ENCODE measurements around the gene HASPIN.
"Not testable (repeated sequence)": the region's sequence is repeated elsewhere in the genome, so short reads cannot be mapped to it uniquely, and the experiment has no call there.

HASPIN gene

DNA sequence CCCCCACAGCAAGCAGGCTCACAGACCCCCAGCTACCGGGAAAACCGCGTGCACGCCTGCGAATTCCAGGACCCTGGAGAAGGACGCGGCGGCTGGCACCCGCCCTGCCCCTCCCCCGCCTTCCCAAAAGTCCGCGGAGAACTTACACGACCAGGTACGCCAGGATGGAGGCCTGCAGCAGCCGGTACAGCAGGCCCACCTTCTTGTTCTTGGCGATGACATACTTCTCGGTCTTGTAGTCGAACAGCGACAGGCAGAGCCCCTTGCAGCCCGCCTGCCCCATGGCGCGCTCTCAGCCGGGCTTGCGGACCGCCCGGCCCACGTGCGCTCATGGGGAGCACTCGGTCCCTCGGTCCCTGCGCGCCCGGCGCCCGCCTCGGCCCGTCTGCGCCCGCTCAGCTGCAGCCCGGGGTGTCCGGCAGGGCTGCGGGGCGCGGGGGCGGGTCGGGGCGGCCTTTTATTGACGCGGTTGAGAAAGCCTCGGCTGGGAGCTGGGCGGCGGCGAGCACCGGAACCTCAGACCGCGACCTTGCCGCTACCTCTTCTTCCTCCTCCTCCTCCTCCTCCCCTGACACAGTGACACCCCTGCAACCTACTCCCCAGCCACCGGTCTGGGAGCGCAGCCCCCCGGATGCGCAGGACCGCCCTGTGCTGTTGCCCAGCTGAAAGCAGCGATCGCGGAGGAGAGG, 27.8 kb upstream of the HASPIN start, which contains the start of gene P2RX5:
Gene P2RX5 (minus strand): TSS at position 433 of the 689 bp plus-strand sequence. CDS start 150 bp downstream, at position 283.
- H3K4me3 ChIP-seq (ENCODE audit: control insufficient read depth in 1 of 7, extremely low read depth in 1 of 7, insufficient read depth in 4 of 7, low read depth in 2 of 7, low read length in 6 of 7) = peak within 1 kb of the TSS; percentile 9 to 83 (median 65)
- peaks cover 0 to 24% (median 17%) of the 10 kb centered on the region in 4 experiments for H3K4me1 ChIP-seq (ENCODE audit: control extremely low read depth in 1 of 4, control insufficient read depth in 4 of 4, insufficient read depth in 4 of 4, low read length in 3 of 4)
- WGBS (ENCODE audit: insufficient coverage) = under 1% methylated on average over 24 of the region's 65 CpGs
- peaks cover 0 to 5% (median 0%) of the 10 kb centered on the region in 5 experiments for H3K9me3 ChIP-seq (ENCODE audit: control extremely low read depth in 1 of 5, control insufficient read depth in 4 of 5, insufficient read depth in 2 of 5, low read depth in 1 of 5, low read length in 4 of 5)
- H3K27ac ChIP-seq (ENCODE audit: insufficient read depth in 1 of 2, low read depth in 1 of 2, low read length in 2 of 2, poor library complexity in 1 of 2, severe bottlenecking in 2 of 2) = no peak within 1 kb of the TSS
- peaks cover 0 to under 1% (median 0%) of the 10 kb centered on the region in 4 experiments for H3K36me3 ChIP-seq (ENCODE audit: control insufficient read depth in 4 of 4, insufficient read depth in 4 of 4, low read length in 3 of 4)
- ChIA-PET POLR2A (no interaction called here), CTCF (interaction anchor here (0.9 to 1.1 kb wide), 2 partner anchors 39 to 131 kb away, joined by 3 to 4 read pairs; no protein-coding TSS in a partner anchor)
- peak in 2 of 3 donors; percentile 50 to 68 for DNase-seq
- H3K27me3 ChIP-seq (replicated peaks in 2 of 5; ENCODE audit: control insufficient read depth in 4 of 5, insufficient read depth in 5 of 5, low read length in 4 of 5) = peaks cover 0 to 23% (median 4%) of the 10 kb centered on the region in 5 experiments

DNA sequence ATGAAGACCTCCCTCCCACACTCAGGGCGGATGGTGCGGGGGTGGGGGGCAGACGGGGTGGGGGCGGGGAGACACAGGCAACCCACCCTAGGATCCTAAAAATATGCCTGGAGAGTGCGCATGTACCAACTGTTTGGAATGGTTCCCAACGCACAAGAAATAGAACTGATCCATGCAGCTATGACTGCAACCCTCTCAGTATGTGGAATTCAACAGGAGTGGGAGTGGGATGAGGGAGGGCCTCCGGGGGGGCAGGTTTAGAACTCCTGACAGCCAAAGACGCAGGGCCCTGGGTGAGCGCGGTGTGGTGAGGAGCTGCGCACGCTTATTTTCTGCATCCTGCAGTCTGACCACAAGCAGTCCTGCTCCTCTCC, 26.6 kb upstream of the HASPIN start:
- Histone ChIP-seq H3K27ac (ENCODE audit: insufficient read depth in 1 of 2, low read depth in 1 of 2, low read length in 2 of 2, poor library complexity in 1 of 2, severe bottlenecking in 2 of 2) (no peak overlapping the region), H3K36me3 (ENCODE audit: control insufficient read depth in 4 of 4, insufficient read depth in 4 of 4, low read length in 3 of 4) (peaks cover 0 to under 1% (median 0%) of the 10 kb centered on the region in 4 experiments), H3K4me1 (ENCODE audit: control extremely low read depth in 1 of 4, control insufficient read depth in 4 of 4, insufficient read depth in 4 of 4, low read length in 3 of 4) (peaks cover 0 to 24% (median 17%) of the 10 kb centered on the region in 4 experiments), H3K9me3 (ENCODE audit: control extremely low read depth in 1 of 5, control insufficient read depth in 4 of 5, insufficient read depth in 2 of 5, low read depth in 1 of 5, low read length in 4 of 5) (peaks cover 0 to 5% (median 0%) of the 10 kb centered on the region in 5 experiments), H3K4me3 (ENCODE audit: control insufficient read depth in 1 of 7, extremely low read depth in 1 of 7, insufficient read depth in 4 of 7, low read depth in 2 of 7, low read length in 6 of 7) (no peak overlapping the region), H3K27me3 (replicated peaks in 2 of 5; ENCODE audit: control insufficient read depth in 4 of 5, insufficient read depth in 5 of 5, low read length in 4 of 5) (peaks cover 0 to 23% (median 4%) of the 10 kb centered on the region in 5 experiments)
- DNase-seq = no peak
- CTCF ChIA-PET = no interaction called here
- WGBS (ENCODE audit: insufficient coverage) = 80% methylated on average over 8 of the region's 12 CpGs
- POLR2A ChIA-PET = no interaction called here

DNA sequence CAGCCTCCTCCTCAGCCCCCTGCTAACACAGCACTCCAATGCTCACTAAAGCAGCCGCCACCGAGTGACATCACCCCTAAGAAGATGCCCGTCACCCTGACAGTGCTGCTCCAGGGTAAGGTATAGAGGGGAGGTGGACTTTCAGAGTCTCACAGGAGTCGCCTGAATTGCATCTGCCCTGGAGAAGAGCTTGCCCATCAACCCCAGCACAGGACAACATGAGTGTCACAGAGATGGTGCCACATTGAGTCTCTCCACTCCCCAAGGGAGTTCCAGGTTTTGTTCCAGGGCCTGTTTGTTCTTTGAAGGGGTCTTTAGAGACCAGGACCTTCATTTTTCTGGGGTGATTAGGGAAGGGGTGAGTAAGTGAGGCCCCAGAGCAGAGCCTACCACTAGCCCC, 25.6 kb upstream of the HASPIN start:
- DNase-seq = no peak
- Histone ChIP-seq H3K4me1 (ENCODE audit: control extremely low read depth in 1 of 4, control insufficient read depth in 4 of 4, insufficient read depth in 4 of 4, low read length in 3 of 4) (peaks cover 0 to 24% (median 17%) of the 10 kb centered on the region in 4 experiments), H3K9me3 (ENCODE audit: control extremely low read depth in 1 of 5, control insufficient read depth in 4 of 5, insufficient read depth in 2 of 5, low read depth in 1 of 5, low read length in 4 of 5) (peaks cover 0 to 5% (median 0%) of the 10 kb centered on the region in 5 experiments), H3K27me3 (replicated peaks in 2 of 5; ENCODE audit: control insufficient read depth in 4 of 5, insufficient read depth in 5 of 5, low read length in 4 of 5) (peaks cover 0 to 23% (median 4%) of the 10 kb centered on the region in 5 experiments), H3K27ac (ENCODE audit: insufficient read depth in 1 of 2, low read depth in 1 of 2, low read length in 2 of 2, poor library complexity in 1 of 2, severe bottlenecking in 2 of 2) (no peak overlapping the region), H3K36me3 (ENCODE audit: control insufficient read depth in 4 of 4, insufficient read depth in 4 of 4, low read length in 3 of 4) (peaks cover 0 to 4% (median 0%) of the 10 kb centered on the region in 4 experiments), H3K4me3 (ENCODE audit: control insufficient read depth in 1 of 7, extremely low read depth in 1 of 7, insufficient read depth in 4 of 7, low read depth in 2 of 7, low read length in 6 of 7) (no peak overlapping the region)
- 100% methylated on average over 2 of the region's 4 CpGs for WGBS (ENCODE audit: insufficient coverage)
- CTCF ChIA-PET = interaction anchor here (1.3 kb wide), 1 partner anchor 15 kb away, joined by 3 read pairs; no protein-coding TSS in a partner anchor
- POLR2A ChIA-PET = no interaction called here

DNA sequence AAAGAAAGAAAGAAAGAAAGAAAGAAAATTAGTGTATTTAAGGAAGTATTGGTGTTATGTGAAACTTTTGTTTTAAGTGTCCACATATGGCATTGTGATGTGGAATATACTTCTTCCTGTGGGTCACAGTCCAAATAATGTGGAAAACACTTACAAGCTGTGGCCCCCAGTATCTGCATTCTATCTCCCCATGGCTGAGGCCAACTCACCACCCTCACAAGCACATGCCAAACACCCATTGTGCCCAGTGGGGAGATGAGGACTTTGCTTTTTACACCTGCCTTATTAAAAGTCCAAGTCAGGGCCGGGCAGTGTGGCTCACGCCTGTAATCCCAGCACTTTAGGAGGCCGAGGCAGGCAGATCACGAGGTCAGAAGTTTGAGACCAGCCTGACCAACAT, 23.8 kb upstream of the HASPIN start:
- POLR2A ChIA-PET = no interaction called here
- peaks cover 0 to 19% (median 2%) of the 10 kb centered on the region in 5 experiments for H3K27me3 ChIP-seq (replicated peaks in 2 of 5; ENCODE audit: control insufficient read depth in 4 of 5, insufficient read depth in 5 of 5, low read length in 4 of 5)
- DNase-seq = no peak
- H3K4me1 ChIP-seq (ENCODE audit: control extremely low read depth in 1 of 4, control insufficient read depth in 4 of 4, insufficient read depth in 4 of 4, low read length in 3 of 4) = peaks cover 0 to 22% (median 15%) of the 10 kb centered on the region in 4 experiments
- peaks cover 0 to 5% (median 0%) of the 10 kb centered on the region in 5 experiments for H3K9me3 ChIP-seq (ENCODE audit: control extremely low read depth in 1 of 5, control insufficient read depth in 4 of 5, insufficient read depth in 2 of 5, low read depth in 1 of 5, low read length in 4 of 5)
- no peak overlapping the region for H3K4me3 ChIP-seq (ENCODE audit: control insufficient read depth in 1 of 7, extremely low read depth in 1 of 7, insufficient read depth in 4 of 7, low read depth in 2 of 7, low read length in 6 of 7)
- 100% methylated on average over 4 of the region's 4 CpGs for WGBS (ENCODE audit: insufficient coverage)
- CTCF ChIA-PET = interaction anchor here (0.8 kb wide), 1 partner anchor 21 kb away, joined by 4 read pairs; no protein-coding TSS in a partner anchor
- peaks cover 0 to 4% (median 0%) of the 10 kb centered on the region in 4 experiments for H3K36me3 ChIP-seq (ENCODE audit: control insufficient read depth in 4 of 4, insufficient read depth in 4 of 4, low read length in 3 of 4)
- H3K27ac ChIP-seq (ENCODE audit: insufficient read depth in 1 of 2, low read depth in 1 of 2, low read length in 2 of 2, poor library complexity in 1 of 2, severe bottlenecking in 2 of 2) = no peak overlapping the region

DNA sequence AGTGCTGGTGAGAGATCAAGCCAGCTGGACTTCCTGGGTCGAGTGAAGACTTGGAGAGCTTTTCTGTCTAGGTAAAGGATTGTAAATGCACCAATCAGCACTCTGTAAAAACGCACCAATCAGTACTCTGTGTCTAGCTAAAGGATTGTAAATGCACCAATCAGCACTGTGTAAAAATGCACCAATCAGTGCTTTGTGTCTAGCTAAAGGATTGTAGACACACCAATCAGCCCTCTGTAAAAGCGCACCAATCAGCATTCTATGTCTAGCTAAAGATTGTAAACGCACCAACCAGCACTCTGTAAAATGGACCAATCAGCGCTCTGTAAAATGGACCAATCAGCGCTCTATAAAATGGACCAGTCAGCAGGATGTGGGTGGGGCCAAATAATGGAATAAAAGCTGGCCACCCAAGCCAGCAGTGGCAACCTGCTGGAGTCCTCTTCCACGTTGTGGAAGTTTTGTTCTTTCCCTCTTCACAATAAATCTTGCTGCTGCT, 21.6 kb upstream of the HASPIN start:
- H3K4me3 ChIP-seq (ENCODE audit: control insufficient read depth in 1 of 7, extremely low read depth in 1 of 7, insufficient read depth in 4 of 7, low read depth in 2 of 7, low read length in 6 of 7); H3K9me3 ChIP-seq (ENCODE audit: control extremely low read depth in 1 of 5, control insufficient read depth in 4 of 5, insufficient read depth in 2 of 5, low read depth in 1 of 5, low read length in 4 of 5); POLR2A ChIA-PET; H3K4me1 ChIP-seq (ENCODE audit: control extremely low read depth in 1 of 4, control insufficient read depth in 4 of 4, insufficient read depth in 4 of 4, low read length in 3 of 4); H3K36me3 ChIP-seq (ENCODE audit: control insufficient read depth in 4 of 4, insufficient read depth in 4 of 4, low read length in 3 of 4); H3K27me3 ChIP-seq (replicated peaks in 2 of 5; ENCODE audit: control insufficient read depth in 4 of 5, insufficient read depth in 5 of 5, low read length in 4 of 5); DNase-seq; H3K27ac ChIP-seq (ENCODE audit: insufficient read depth in 1 of 2, low read depth in 1 of 2, low read length in 2 of 2, poor library complexity in 1 of 2, severe bottlenecking in 2 of 2): not testable (repeated sequence)
- CTCF ChIA-PET = interaction anchor here (0.7 to 2.8 kb wide), 3 partner anchors 11 to 24 kb away, joined by 3 to 8 read pairs (median 5); no protein-coding TSS in a partner anchor
- WGBS (ENCODE audit: insufficient coverage) = 97% methylated on average over 7 of the region's 7 CpGs

DNA sequence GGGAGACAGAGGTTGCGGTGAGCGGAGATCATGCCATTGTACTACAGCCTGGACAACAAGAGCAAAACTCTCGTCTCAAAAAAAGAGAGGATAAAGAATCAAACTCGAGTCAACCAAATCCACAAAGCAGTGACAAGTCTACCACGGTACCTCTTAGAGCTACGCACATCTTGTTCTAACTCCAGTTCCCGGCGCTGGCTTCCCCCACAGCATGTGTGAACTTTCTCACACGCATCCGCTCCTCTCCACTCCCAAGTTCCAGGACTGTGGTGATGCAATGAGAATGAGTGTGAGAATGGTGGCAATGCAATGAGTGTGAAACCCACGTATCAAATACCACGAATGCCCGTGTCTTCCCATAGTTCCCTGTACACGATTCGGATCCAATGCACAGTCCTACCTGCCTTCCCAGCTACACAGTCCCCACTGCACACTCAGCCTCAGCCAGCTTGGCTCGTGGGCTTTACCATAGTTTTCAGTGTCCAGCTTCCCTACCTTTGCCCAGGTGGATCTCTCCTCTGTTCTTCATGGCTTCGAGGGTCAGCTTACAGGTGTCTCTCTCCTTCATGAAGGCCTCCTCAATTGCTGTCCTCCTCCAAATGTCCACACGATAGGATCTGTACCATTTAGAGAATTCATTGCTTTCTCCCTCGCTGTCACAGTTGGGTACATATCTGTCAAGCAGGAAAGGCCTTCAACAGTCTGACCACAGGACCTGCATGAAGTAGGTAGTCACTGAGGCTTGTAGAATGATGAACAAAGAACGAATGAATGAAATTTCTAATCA, 18.6 kb upstream of the HASPIN start:
- ChIA-PET POLR2A (no interaction called here), CTCF (no interaction called here)
- peaks cover 0 to 4% (median 0%) of the 10 kb centered on the region in 4 experiments for H3K36me3 ChIP-seq (ENCODE audit: control insufficient read depth in 4 of 4, insufficient read depth in 4 of 4, low read length in 3 of 4)
- peaks cover 0 to 3% (median 0%) of the 10 kb centered on the region in 4 experiments for H3K4me1 ChIP-seq (ENCODE audit: control extremely low read depth in 1 of 4, control insufficient read depth in 4 of 4, insufficient read depth in 4 of 4, low read length in 3 of 4)
- no peak overlapping the region for H3K4me3 ChIP-seq (ENCODE audit: control insufficient read depth in 1 of 7, extremely low read depth in 1 of 7, insufficient read depth in 4 of 7, low read depth in 2 of 7, low read length in 6 of 7)
- DNase-seq = no peak
- no peak overlapping the region for H3K27ac ChIP-seq (ENCODE audit: insufficient read depth in 1 of 2, low read depth in 1 of 2, low read length in 2 of 2, poor library complexity in 1 of 2, severe bottlenecking in 2 of 2)
- WGBS (ENCODE audit: insufficient coverage) = 96% methylated on average over 11 of the region's 20 CpGs
- no peaks in the 10 kb centered on the region for H3K27me3 ChIP-seq (replicated peaks in 2 of 5; ENCODE audit: control insufficient read depth in 4 of 5, insufficient read depth in 5 of 5, low read length in 4 of 5)
- H3K9me3 ChIP-seq (ENCODE audit: control extremely low read depth in 1 of 5, control insufficient read depth in 4 of 5, insufficient read depth in 2 of 5, low read depth in 1 of 5, low read length in 4 of 5) = no peaks in the 10 kb centered on the region
